Gastroesophageal sphincter (tissue), 3 donors: ENCODE results near the gene DCBLD1.

Source experiments
- CTCF ChIP-seq, 4 experiments: fragments of 200-600 bp in 2 of 4; fragments of 450-650 bp in 2 of 4; sonication (generic) in 1 of 4; IDR thresholded peaks; one replicate each; pipeline ENCODE4 v1.5.1; 2017 to 2019; ENCODE audit warnings: antibody characterized with exemption in 4 of 4, mild to moderate bottlenecking in 2 of 4, moderate library complexity in 2 of 4
- POLR2A ChIP-seq, 2 donors: fragments of 450-650 bp; IDR thresholded peaks; one replicate each; pipeline ENCODE4 v1.6.1; 2017; ENCODE audit warnings: antibody characterized with exemption in 2 of 2, mild to moderate bottlenecking in 2 of 2, moderate library complexity in 1 of 2

GRCh38 chr6:117472667-117473066 is 9.8 kb upstream of the DCBLD1 start:
- no peak for TF ChIP-seq CTCF (IDR thresholded peaks at IDR 0.05)
- TF ChIP-seq POLR2A (IDR thresholded peaks at IDR 0.05): no peak
